Measurements from ENCODE around the gene CTR9.

CTR9 gene

DNA sequence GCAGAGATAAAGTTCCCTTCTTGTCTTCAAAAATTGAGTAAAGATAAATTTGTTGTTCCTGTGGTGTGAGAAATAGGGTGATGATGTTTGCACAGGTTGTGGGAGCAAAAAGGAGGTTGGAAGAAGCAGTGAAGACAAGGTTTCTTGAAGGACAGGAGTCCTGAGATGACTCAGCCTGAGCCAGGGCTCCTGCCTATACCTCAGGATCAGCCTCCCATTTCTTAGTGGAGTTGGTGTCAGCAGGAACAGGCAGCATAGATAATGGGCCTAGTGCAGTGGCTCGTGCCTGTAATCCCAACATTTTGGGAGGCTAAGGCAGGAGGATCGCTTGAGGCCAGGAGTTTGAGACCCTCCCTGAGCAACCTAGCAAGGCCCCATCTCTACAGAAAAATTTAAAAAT, 29.0 kb downstream of the CTR9 start:
- no peak for DNase-seq (ENCODE audit: low read depth)

DNA sequence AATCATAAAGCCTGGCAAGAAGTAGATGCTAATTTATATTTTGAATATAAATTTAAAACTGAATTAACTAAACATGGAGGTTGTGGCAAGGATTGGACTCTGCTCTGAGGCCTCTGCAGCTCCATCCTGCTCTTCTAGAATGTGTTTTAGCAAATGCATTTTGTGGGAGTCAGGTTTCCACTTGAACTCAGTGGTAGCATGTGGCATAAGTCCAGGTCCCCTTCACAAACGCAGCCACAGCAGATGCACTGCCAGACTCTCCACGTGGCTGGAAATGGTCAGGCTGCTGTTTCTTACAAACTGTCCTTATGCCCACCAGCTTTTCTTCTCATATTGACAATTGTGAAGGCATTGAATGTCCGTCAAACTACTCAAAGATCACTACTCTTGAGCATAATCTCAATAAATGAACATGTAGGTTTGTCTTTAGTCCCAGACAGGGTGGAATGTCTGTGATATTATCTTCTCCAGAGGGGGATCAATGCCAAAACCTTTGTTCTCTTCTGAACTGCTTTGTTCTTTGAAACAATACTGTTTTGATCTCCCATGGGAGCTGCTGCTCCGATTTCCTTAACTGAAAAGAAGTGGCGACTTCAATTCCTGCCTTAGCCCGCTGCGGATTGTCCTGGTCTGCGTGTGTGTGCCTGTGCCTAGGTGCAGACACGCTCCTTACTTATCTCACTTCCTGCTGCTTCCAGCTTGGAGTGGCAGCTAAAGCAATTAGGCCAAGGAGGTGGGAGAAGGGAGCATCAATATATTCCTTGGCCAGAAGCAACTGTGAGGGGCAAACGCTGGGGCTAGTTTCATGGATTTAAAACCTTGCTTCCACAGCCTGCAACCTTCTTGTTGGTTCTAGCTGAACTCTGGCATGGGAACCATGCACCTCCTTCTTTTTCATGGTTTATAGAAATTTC, 33.4 kb downstream of the CTR9 start:
- DNase-seq (ENCODE audit: low read depth): no peak

- DNase-seq (ENCODE audit: low read depth): no peak
Measured at GRCh38 chr11:10785146-10785474, 34.1 kb downstream of the CTR9 start.

DNA sequence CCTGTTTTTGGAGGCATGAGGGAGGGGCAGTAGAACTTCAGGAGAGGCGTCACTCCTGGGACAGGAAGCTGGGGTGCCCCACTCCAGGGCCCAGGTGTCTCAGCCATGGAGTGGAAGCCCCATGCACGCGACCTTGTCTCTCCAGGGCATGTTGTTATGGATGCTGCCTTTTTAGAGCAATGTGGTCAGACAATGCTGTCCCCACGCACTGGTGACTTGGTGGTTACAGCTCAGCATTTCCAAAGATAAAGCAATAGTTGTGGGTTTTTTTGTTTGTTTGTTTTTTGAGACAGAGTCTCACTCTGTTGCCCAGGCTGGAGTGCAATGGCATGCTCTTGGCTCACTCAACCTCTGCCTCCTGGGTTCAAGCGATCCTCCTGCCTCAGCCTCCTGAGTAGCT, 35.4 kb downstream of the CTR9 start:
- no peak for DNase-seq (ENCODE audit: low read depth)

- peak; percentile 54 for DNase-seq (ENCODE audit: low read depth)
Measured at GRCh38 chr11:10792385-10793068, 41.5 kb downstream of the CTR9 start.

- DNase-seq (ENCODE audit: low read depth): no peak
Measured at GRCh38 chr11:10793470-10794255, 42.6 kb downstream of the CTR9 start.

DNA sequence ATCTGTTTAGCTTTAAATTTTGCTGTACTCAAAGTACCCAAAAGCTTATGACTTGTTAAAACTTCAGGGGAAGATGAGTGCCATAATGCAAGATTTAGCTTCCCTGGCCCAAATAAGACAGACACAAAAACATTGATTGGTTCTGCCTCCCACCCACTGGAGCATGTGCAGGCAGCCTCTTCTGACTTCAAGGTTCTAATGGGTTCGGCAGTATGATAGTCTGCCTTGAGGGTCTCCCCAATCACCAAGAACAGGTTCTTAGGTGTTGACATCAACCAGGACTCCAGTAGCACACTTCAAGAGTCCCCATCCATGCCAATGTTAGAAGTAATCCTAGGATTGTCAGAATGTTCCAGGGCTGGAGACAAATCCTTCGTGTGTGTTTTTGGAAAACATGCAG, 45.1 kb downstream of the CTR9 start:
- DNase-seq (ENCODE audit: low read depth): no peak

DNA sequence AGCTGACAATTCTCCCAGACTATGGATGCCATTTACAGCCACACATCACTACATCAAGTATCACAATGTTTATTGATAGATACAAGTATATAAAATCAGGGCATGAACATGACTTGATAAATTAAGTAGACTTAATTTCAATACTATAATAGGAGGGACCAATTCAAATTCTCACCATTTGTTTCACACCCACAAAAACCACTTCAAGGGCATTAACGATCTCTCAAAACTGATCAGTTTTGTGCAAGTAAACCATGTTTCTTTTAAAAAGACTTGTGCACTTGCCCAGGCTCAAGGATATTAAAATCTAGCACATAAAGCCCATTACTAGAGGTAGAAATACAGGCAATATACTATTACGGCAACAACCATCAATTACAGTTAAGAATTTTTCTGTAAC, 46.0 kb downstream of the CTR9 start:
- DNase-seq (ENCODE audit: low read depth): no peak

DNA sequence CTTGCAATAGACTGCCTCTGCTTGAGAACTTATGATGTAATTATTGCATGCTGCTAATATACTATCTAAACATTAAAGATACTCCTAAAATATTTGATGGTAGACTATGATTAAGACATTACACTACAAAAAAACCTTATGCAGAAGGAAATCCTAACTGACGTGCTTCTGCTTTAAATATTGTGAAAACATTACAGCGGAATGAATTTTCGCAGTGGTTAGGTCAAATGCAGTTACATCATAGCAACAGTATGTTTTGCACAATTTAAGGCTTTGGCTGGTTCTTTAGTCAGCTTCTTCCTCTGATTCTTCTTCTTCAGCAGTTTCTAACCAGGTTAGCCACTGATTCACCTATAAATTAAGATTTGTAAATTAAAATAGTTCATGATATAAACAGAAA, 46.5 kb downstream of the CTR9 start:
- DNase-seq (ENCODE audit: low read depth): peak; percentile 24

DNA sequence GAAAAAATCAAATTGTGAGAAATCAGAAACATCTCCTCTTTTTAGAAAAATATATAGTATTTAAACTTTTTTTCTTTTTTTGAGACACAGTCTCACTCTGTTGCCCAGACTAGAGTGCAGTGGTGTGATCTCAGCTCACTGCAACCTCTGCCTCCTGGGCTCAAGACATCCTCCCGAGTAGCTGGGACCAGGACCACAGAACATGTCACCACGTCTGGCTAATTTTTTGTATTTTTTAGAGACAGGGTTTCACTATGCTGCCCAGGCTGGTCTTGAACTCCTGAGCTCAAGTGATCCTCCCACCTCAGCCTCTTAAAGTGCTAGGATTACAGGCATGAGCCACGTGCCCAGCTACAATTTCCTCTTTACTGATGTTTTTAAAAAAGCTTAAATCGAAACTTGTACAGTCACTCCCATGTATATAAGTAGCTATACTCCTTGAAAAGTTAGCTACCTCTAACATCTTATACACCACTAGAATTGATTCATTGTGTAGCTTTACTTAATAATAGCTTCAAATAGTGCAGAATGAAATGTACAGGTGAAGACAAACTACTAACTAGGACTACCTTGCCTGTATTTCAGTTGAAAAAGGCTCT, 47.4 kb downstream of the CTR9 start:
- DNase-seq (ENCODE audit: low read depth): no peak

GRCh38 chr11:10800292-10800691, 49.2 kb downstream of the CTR9 start:
- no peak for DNase-seq (ENCODE audit: low read depth)

GRCh38 chr11:10803676-10804075, 52.6 kb downstream of the CTR9 start:
- no peak for DNase-seq (ENCODE audit: low read depth)

DNA sequence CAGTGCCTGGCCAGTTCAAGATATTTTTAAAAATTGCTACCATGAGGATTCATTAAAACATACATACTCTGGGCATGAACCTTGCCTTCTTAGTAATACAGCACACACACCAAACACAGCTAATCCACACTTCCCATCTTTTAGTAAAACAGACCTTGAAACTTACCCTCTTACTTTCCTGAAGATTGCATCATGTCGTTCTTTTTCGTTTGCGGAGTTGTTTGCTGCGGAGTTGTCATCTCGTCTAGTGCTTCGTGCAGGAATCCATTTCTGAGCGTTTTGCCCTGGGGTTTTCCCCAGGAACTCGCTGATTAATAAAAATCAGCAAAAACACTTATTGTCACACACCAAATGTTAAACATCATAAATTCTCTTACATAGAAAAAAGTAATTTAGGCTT, 54.7 kb downstream of the CTR9 start:
- DNase-seq (ENCODE audit: low read depth): no peak

DNA sequence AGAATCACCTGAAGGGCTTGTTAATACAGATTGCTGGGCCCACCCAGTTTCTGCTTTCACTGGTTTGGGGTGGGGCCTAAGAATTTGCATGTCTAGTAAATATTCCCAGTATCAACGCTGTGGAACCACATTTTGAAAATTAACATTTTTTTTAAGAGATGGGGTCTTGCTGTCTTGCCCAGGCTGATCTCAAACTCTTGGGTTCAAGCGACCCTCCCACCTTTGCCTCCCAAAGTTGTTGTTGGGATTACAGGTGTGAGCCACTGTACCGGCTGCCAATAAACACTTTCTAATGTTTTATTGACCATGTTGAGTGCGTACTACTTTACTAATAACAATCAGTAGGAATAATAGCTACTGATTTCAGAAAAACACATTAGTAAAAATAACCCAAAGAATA, 55.2 kb downstream of the CTR9 start:
- DNase-seq (ENCODE audit: low read depth): no peak

- peak; percentile 64 for DNase-seq (ENCODE audit: low read depth)
Measured at GRCh38 chr11:10807493-10808234, 56.6 kb downstream of the CTR9 start.

DNA sequence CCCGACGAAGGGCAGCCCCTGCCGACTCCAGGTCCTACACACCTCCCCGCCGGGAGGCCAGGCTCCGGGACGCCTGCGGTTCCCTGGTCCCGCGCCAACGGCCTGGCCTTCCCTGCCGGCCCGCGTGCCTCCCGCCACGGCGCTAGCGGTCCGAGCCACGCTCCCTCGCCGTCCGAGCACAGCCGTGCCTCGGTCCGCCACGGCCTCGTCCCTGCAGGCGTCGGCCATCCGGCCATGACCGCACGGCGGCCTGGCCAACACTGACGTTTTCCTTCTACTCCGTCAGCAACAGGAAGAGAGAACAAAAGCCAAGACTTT, 57.1 kb downstream of the CTR9 start:
- no peak for DNase-seq (ENCODE audit: low read depth)

- DNase-seq (ENCODE audit: low read depth): peak; percentile 99
Measured at GRCh38 chr11:10808553-10809372, 57.7 kb downstream of the CTR9 start, which contains the start of gene EIF4G2. Gene EIF4G2, minus strand, starts transcription at chr11:10808926.

- peak; percentile 68 for DNase-seq (ENCODE audit: low read depth)
Measured at GRCh38 chr11:10809373-10810160, 58.5 kb downstream of the CTR9 start.

DNA sequence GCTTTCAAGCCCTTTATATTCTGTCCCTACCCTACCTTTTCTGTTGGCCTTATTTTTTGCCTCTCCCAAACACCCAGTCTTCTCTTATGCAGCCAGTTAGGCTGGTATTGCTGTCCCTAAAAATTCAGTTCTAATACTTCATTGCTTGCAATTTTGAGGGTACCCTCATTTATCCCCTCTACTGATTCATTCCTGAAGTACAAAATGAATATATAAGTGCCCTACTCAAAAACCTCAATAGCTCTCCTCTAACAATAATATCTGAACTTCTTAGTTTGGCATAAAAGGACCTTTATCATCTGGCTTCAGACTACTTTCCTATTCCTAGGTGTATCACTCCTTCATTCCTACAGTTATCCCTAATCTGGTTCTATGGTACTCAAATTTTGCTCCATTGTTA, 62.9 kb downstream of the CTR9 start:
- DNase-seq (ENCODE audit: low read depth): no peak

GRCh38 chr11:10818594-10818993, 67.5 kb downstream of the CTR9 start:
- DNase-seq (ENCODE audit: low read depth): peak; percentile 84
